Measurements from ENCODE around the gene TRIM71. TPM values are rescaled to one million over a fixed set of nuclear protein-coding genes. Genes with fewer than 3 reads are reported as not detected.

The TRIM71 gene
- total RNA-seq, 1 donor from 2014 or later, result 117 TPM

DNA sequence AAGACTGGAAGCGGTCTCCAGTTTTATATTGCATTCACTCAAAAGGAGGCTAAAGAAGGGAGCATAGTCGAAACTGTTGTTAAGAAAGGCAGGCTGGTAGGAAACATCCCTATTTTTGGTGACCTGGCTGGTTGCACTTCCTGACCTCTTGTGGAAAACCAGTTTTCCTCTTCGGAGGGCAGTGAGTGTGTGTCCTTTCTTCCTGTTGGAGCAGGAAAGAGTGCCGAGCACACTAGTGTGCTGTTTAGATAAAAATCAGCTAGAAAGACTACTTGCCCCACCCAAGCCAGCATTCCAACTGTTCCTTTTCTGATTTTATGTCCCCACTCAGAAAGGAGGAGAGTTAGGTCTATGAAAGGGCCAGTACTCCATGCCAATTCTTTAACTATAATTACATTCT is 68.5 kb downstream of the TRIM71 start:
- Mint-ChIP-seq H3K4me1 (ENCODE audit: low read depth, unreplicated experiment) (peaks cover 33% of the 10 kb centered on the region), H3K27ac (ENCODE audit: unreplicated experiment) (peak overlapping the region; percentile 33), H3K4me3 (ENCODE audit: unreplicated experiment) (no peak overlapping the region), H3K9me3 (ENCODE audit: unreplicated experiment) (peaks cover 19% of the 10 kb centered on the region), H3K27me3 (ENCODE audit: unreplicated experiment) (peaks cover 18% of the 10 kb centered on the region), H3K36me3 (ENCODE audit: unreplicated experiment) (peaks cover 4% of the 10 kb centered on the region)
- no peak for DNase-seq
- TF ChIP-seq, protein P1, sequence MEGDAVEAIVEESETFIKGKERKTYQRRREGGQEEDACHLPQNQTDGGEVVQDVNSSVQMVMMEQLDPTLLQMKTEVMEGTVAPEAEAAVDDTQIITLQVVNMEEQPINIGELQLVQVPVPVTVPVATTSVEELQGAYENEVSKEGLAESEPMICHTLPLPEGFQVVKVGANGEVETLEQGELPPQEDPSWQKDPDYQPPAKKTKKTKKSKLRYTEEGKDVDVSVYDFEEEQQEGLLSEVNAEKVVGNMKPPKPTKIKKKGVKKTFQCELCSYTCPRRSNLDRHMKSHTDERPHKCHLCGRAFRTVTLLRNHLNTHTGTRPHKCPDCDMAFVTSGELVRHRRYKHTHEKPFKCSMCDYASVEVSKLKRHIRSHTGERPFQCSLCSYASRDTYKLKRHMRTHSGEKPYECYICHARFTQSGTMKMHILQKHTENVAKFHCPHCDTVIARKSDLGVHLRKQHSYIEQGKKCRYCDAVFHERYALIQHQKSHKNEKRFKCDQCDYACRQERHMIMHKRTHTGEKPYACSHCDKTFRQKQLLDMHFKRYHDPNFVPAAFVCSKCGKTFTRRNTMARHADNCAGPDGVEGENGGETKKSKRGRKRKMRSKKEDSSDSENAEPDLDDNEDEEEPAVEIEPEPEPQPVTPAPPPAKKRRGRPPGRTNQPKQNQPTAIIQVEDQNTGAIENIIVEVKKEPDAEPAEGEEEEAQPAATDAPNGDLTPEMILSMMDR (IDR thresholded peaks at IDR 0.05; ENCODE audit: partially characterized antibody, unreplicated experiment), result no peak

DNA sequence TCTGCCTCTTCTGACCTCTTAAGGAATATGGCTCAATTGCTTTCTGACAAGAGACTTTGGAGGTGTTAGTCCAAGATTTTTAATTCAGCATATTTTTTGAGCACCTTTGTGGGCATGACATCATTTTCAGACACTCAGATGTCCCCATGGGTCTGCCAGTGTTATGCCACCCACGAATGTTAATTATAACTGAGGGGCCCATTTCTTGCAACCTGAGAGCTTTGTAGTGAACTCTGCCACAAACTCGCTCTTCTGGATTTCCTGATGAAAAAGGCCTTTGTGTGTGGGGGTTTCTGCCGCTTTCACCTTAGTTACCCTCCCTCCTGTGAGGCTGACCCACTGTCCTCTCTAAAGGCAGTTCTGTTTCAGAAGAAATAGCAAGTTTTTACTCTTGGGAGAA is 69.1 kb downstream of the TRIM71 start:
- H3K36me3 Mint-ChIP-seq (ENCODE audit: unreplicated experiment), result peaks cover 8% of the 10 kb centered on the region
- peaks cover 19% of the 10 kb centered on the region for H3K9me3 Mint-ChIP-seq (ENCODE audit: unreplicated experiment)
- H3K4me1 Mint-ChIP-seq (ENCODE audit: low read depth, unreplicated experiment), result peaks cover 27% of the 10 kb centered on the region
- TF ChIP-seq, protein P1 (IDR thresholded peaks at IDR 0.05; ENCODE audit: partially characterized antibody, unreplicated experiment), result no peak
- no peak for DNase-seq
- H3K4me3 Mint-ChIP-seq (ENCODE audit: unreplicated experiment), result no peak overlapping the region
- no peak overlapping the region for H3K27ac Mint-ChIP-seq (ENCODE audit: unreplicated experiment)
- peaks cover 19% of the 10 kb centered on the region for H3K27me3 Mint-ChIP-seq (ENCODE audit: unreplicated experiment)

DNA sequence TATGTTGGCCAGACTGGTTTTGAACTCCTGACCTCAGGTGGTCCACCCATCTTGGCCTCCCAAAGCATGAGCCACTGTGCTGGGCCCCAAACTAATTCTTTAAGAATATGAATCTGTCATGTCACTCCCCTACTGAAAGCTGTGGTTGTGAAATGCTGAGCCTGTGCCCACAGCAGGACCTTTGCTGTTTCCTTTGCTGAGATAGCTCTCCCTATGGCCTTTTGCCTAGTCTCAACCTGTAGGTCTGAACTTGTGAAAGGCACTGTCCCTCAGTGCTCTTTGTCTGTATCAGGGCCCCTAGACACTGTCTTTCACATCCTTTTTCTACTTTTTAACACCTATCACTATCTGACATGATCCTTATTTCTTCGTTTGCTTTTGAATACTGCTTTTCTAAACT is 70.9 kb downstream of the TRIM71 start:
- Mint-ChIP-seq H3K9me3 (ENCODE audit: unreplicated experiment) (peaks cover 28% of the 10 kb centered on the region), H3K36me3 (ENCODE audit: unreplicated experiment) (peaks cover 9% of the 10 kb centered on the region), H3K4me3 (ENCODE audit: unreplicated experiment) (no peak overlapping the region), H3K27me3 (ENCODE audit: unreplicated experiment) (peaks cover 19% of the 10 kb centered on the region), H3K4me1 (ENCODE audit: low read depth, unreplicated experiment) (peaks cover 17% of the 10 kb centered on the region), H3K27ac (ENCODE audit: unreplicated experiment) (peak overlapping the region; percentile 59)
- TF ChIP-seq, protein P1 (IDR thresholded peaks at IDR 0.05; ENCODE audit: partially characterized antibody, unreplicated experiment), result no peak
- no peak for DNase-seq

DNA sequence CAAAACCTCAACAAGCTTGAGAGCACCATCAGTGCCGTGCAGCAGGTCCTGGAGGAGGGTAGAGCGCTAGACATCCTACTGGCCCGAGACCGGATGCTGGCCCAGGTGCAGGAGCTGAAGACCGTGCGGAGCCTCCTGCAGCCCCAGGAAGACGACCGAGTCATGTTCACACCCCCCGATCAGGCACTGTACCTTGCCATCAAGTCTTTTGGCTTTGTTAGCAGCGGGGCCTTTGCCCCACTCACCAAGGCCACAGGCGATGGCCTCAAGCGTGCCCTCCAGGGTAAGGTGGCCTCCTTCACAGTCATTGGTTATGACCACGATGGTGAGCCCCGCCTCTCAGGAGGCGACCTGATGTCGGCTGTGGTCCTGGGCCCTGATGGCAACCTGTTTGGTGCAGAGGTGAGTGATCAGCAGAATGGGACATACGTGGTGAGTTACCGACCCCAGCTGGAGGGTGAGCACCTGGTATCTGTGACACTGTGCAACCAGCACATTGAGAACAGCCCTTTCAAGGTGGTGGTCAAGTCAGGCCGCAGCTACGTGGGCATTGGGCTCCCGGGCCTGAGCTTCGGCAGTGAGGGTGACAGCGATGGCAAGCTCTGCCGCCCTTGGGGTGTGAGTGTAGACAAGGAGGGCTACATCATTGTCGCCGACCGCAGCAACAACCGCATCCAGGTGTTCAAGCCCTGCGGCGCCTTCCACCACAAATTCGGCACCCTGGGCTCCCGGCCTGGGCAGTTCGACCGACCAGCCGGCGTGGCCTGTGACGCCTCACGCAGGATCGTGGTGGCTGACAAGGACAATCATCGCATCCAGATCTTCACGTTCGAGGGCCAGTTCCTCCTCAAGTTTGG is 72.9 kb downstream of the TRIM71 start:
- H3K4me3 Mint-ChIP-seq (ENCODE audit: unreplicated experiment), result no peak overlapping the region
- DNase-seq, result no peak
- H3K27me3 Mint-ChIP-seq (ENCODE audit: unreplicated experiment), result peaks cover 19% of the 10 kb centered on the region
- H3K36me3 Mint-ChIP-seq (ENCODE audit: unreplicated experiment), result peaks cover 8% of the 10 kb centered on the region
- peaks cover 30% of the 10 kb centered on the region for H3K9me3 Mint-ChIP-seq (ENCODE audit: unreplicated experiment)
- TF ChIP-seq, protein P1 (IDR thresholded peaks at IDR 0.05; ENCODE audit: partially characterized antibody, unreplicated experiment), result no peak
- peaks cover 7% of the 10 kb centered on the region for H3K4me1 Mint-ChIP-seq (ENCODE audit: low read depth, unreplicated experiment)
- H3K27ac Mint-ChIP-seq (ENCODE audit: unreplicated experiment), result no peak overlapping the region

DNA sequence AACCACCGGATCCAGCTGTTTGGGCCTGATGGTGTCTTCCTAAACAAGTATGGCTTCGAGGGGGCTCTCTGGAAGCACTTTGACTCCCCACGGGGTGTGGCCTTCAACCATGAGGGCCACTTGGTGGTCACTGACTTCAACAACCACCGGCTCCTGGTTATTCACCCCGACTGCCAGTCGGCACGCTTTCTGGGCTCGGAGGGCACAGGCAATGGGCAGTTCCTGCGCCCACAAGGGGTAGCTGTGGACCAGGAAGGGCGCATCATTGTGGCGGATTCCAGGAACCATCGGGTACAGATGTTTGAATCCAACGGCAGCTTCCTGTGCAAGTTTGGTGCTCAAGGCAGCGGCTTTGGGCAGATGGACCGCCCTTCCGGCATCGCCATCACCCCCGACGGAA is 73.6 kb downstream of the TRIM71 start:
- no peak for DNase-seq
- Mint-ChIP-seq H3K9me3 (ENCODE audit: unreplicated experiment) (peaks cover 31% of the 10 kb centered on the region), H3K27me3 (ENCODE audit: unreplicated experiment) (peaks cover 14% of the 10 kb centered on the region), H3K4me1 (ENCODE audit: low read depth, unreplicated experiment) (peaks cover 5% of the 10 kb centered on the region), H3K27ac (ENCODE audit: unreplicated experiment) (no peak overlapping the region), H3K4me3 (ENCODE audit: unreplicated experiment) (no peak overlapping the region), H3K36me3 (ENCODE audit: unreplicated experiment) (peaks cover 5% of the 10 kb centered on the region)
- TF ChIP-seq, protein P1 (IDR thresholded peaks at IDR 0.05; ENCODE audit: partially characterized antibody, unreplicated experiment), result no peak
